ENCODE measurements around the gene PYCR2. TPM values are rescaled to one million over a fixed set of nuclear protein-coding genes. Genes with fewer than 3 reads are reported as not detected.
"Not testable (repeated sequence)": the region's sequence is repeated elsewhere in the genome, so short reads cannot be mapped to it uniquely, and the experiment has no call there.

Gene PYCR2
- total RNA-seq, 1 experiment from 2014 or later: 173 TPM

DNA sequence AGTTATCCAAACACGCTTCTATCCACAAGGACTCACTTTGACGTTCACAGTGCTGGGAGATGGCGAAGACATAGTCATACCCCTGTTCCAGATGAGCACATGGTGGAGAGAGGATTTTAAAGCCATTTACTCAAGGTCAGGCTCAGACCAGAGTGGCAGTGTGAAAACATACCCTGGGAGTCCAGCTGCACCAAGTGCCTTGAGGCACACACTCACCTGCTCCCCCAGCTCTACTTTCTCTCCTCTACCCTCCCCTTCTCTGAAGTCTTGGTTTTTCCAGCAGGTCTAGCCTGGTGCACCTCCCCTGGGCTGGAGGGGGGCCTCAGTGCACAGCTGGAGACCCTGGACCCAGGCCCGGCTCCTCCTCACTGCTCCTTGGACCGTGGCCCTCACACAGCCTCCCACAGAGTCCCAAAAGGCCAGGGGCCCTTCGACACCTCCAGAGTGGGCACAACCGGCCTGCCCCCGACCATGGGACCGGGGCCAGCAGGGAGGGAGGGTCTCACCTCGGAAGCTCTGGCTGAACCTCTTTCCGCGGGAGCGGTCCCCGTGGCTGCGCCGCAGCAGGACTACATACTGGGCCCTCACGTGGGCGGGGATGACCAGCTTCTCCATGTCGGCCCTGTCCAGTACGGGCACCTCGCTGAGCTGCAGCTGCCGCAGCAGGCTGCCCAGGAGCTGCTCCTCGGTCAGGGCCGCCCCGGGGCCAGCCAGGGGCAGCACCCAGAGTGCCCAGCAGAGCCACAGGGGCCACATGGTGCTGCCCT is 16.5 kb upstream of the PYCR2 start:
- DNase-seq (ENCODE audit: unreplicated experiment): no peak
- no peak overlapping the region for H3K4me3 Mint-ChIP-seq (ENCODE audit: unreplicated experiment)
- no peaks in the 10 kb centered on the region for H3K9me3 Mint-ChIP-seq (ENCODE audit: unreplicated experiment)
- BruUV-seq (replicated peaks): no TSS peak
- intact Hi-C loops (cut with micrococcal nuclease): no loop called here
- peaks cover 15% of the 10 kb centered on the region for H3K4me1 Mint-ChIP-seq (ENCODE audit: insufficient read depth, unreplicated experiment)
- H3K36me3 Mint-ChIP-seq (ENCODE audit: insufficient read depth, unreplicated experiment): no peaks in the 10 kb centered on the region
- ChIA-PET CTCF (interaction anchor here (0.9 to 3.0 kb wide), 3 partner anchors 33 to 466 kb away, joined by 3 to 9 read pairs (median 3); no protein-coding TSS in a partner anchor), POLR2A (interaction anchor here (0.6 to 1.6 kb wide), 5 partner anchors 17 to 59 kb away, joined by 3 to 5 read pairs (median 3); partner anchors contain the start of gene TMEM63A)
- TF ChIP-seq, protein P1, sequence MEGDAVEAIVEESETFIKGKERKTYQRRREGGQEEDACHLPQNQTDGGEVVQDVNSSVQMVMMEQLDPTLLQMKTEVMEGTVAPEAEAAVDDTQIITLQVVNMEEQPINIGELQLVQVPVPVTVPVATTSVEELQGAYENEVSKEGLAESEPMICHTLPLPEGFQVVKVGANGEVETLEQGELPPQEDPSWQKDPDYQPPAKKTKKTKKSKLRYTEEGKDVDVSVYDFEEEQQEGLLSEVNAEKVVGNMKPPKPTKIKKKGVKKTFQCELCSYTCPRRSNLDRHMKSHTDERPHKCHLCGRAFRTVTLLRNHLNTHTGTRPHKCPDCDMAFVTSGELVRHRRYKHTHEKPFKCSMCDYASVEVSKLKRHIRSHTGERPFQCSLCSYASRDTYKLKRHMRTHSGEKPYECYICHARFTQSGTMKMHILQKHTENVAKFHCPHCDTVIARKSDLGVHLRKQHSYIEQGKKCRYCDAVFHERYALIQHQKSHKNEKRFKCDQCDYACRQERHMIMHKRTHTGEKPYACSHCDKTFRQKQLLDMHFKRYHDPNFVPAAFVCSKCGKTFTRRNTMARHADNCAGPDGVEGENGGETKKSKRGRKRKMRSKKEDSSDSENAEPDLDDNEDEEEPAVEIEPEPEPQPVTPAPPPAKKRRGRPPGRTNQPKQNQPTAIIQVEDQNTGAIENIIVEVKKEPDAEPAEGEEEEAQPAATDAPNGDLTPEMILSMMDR (IDR thresholded peaks at IDR 0.05; ENCODE audit: unreplicated experiment): no peak
- no peak overlapping the region for H3K27ac Mint-ChIP-seq (ENCODE audit: low read depth, unreplicated experiment)
- no peaks in the 10 kb centered on the region for H3K27me3 Mint-ChIP-seq (ENCODE audit: insufficient read depth, unreplicated experiment)

DNA sequence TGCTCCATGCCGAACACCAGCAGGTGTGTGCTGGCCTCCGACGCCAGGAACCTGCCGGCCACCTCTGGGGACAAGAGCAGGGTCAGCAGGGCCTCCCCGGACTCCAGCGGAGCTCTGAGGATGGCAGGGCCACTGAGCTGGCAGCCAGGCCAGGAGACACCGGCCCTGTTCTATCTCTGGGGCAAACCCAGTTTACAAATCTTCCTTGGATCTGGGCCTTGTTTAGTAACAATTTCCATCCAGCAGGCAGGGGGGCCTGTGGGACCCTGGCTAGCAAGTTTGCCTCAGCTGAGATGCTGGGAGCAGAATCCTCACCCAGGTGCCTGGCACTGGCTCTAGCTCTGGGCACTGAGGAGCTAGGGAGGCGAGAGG is 15.9 kb upstream of the PYCR2 start:
- ChIA-PET POLR2A (interaction anchor here (0.7 to 1.1 kb wide), 2 partner anchors 36 to 39 kb away, joined by 3 read pairs; no protein-coding TSS in a partner anchor), CTCF (interaction anchor here (0.6 kb wide), 1 partner anchor 45 kb away, joined by 3 read pairs; no protein-coding TSS in a partner anchor)
- H3K36me3 Mint-ChIP-seq (ENCODE audit: insufficient read depth, unreplicated experiment); H3K27me3 Mint-ChIP-seq (ENCODE audit: insufficient read depth, unreplicated experiment); DNase-seq (ENCODE audit: unreplicated experiment); BruUV-seq (replicated peaks); H3K9me3 Mint-ChIP-seq (ENCODE audit: unreplicated experiment); intact Hi-C loops (cut with micrococcal nuclease); H3K4me3 Mint-ChIP-seq (ENCODE audit: unreplicated experiment); H3K27ac Mint-ChIP-seq (ENCODE audit: low read depth, unreplicated experiment): not testable (repeated sequence)
- peaks cover 15% of the 10 kb centered on the region for H3K4me1 Mint-ChIP-seq (ENCODE audit: insufficient read depth, unreplicated experiment)

DNA sequence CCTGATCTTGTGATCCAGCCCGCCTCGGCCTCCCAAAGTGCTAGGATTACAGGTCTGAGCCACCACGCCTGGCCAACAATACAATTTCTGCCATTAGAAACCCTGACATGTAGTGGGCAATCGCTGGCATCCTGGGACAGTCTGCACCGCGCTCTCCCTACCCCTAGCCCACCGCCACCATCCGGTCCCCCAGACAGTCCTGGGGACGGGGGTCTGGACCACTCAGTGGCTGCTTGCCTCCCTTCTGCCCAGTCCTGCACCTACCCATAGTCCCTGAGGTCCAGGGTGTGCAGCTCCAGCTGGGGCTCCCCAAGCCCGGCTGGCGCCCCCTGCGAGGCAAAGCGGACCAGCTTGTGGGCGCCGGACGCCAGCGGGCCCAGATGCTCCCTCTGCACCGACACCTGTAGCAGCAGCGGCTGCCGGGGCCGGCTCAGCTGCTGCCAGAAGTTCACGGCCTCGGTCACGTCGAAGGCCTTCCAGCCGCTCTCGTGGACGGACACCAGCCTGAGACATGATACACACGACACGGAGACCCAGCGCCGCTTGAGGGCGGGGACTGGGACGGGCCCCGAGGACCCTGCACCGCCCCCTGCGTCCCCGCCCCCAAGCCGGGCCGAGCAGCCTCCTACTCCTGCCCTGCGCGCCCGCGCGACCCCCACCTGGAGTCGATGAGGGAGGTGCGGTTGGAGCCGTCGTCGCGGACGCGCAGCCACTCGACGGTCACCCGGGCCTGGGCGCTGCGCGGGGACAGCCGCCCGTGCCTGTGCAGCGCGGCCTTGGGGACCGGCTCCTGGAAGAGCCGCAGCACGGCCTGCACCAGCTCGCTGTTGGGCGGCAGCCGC is 15.3 kb upstream of the PYCR2 start:
- DNase-seq (ENCODE audit: unreplicated experiment); H3K9me3 Mint-ChIP-seq (ENCODE audit: unreplicated experiment); H3K27ac Mint-ChIP-seq (ENCODE audit: low read depth, unreplicated experiment); intact Hi-C loops (cut with micrococcal nuclease); BruUV-seq (replicated peaks); H3K36me3 Mint-ChIP-seq (ENCODE audit: insufficient read depth, unreplicated experiment); H3K4me3 Mint-ChIP-seq (ENCODE audit: unreplicated experiment); H3K27me3 Mint-ChIP-seq (ENCODE audit: insufficient read depth, unreplicated experiment): not testable (repeated sequence)
- POLR2A ChIA-PET: interaction anchor here (0.7 to 1.1 kb wide), 2 partner anchors 36 to 38 kb away, joined by 3 read pairs; no protein-coding TSS in a partner anchor
- CTCF ChIA-PET: interaction anchor here (0.6 to 0.8 kb wide), 3 partner anchors 16 to 166 kb away, joined by 3 to 4 read pairs (median 3); no protein-coding TSS in a partner anchor
- peaks cover 15% of the 10 kb centered on the region for H3K4me1 Mint-ChIP-seq (ENCODE audit: insufficient read depth, unreplicated experiment)

DNA sequence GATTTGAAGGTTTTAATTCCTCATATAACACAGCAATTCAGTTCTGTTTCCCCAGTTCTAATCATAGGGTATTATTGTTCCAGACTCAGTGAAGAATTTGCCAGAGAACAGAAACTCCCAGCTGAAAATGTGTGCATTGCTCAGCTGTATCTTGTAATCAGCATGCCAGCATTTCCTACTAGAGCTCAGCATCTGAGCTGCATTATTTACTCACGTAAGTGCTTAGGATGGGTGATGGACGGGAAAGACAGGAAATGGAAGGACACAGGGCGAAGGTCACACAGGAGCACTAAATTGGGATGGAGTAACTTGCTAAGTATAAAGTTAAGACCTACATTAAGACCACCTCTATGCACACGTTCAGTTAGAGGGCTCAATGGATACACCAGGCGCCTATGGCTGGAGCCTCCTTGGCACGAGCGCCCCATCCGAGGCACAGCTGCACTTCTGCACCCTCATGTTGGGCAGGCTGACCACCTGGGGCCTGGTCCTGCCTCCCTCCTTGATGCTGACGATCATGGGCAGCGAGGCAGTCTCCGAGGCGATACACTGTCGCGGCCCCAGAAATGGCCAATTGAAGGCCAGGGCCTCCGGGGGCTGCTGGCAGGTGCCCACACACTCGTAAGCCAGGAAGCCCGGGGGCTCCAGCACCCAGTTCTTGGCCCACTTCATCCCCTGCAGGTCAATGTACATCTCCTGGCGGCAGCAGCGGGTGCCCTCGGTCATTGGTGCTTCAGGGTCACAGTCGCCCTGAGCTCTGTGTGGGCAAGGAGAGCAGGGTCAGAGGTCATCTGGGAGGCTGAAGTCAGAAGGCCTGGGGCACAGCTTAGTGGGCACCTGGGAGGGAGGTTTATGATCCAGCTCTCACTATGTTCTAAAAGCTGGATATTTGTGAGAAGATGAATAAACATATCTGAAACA is 13.3 kb upstream of the PYCR2 start:
- Mint-ChIP-seq H3K27ac (ENCODE audit: low read depth, unreplicated experiment) (no peak overlapping the region), H3K27me3 (ENCODE audit: insufficient read depth, unreplicated experiment) (no peaks in the 10 kb centered on the region), H3K4me1 (ENCODE audit: insufficient read depth, unreplicated experiment) (peaks cover 15% of the 10 kb centered on the region), H3K4me3 (ENCODE audit: unreplicated experiment) (no peak overlapping the region), H3K9me3 (ENCODE audit: unreplicated experiment) (no peaks in the 10 kb centered on the region), H3K36me3 (ENCODE audit: insufficient read depth, unreplicated experiment) (no peaks in the 10 kb centered on the region)
- ChIA-PET CTCF (interaction anchor here (0.6 to 3.0 kb wide), 13 partner anchors 13 to 509 kb away, joined by 3 to 17 read pairs (median 4); partner anchors contain the start of gene TMEM63A), POLR2A (interaction anchor here (0.7 to 8.4 kb wide), 10 partner anchors 7 to 183 kb away, joined by 3 to 120 read pairs (median 4); partner anchors contain the start of genes PYCR2 and TMEM63A)
- DNase-seq (ENCODE audit: unreplicated experiment): no peak
- TF ChIP-seq, protein P1 (IDR thresholded peaks at IDR 0.05; ENCODE audit: unreplicated experiment): no peak
- BruUV-seq (replicated peaks): no TSS peak
- intact Hi-C loops (cut with micrococcal nuclease): no loop called here

Data from MCF 10A (cell line).